ENCODE results near the gene ZFPL1. TPM values are rescaled to one million over a fixed set of nuclear protein-coding genes. Genes with fewer than 3 reads are reported as not detected.

ZFPL1 gene
- total RNA-seq, 3 donors from 2014 or later, result 36.3 to 50.6 (median 42.6) TPM

DNA sequence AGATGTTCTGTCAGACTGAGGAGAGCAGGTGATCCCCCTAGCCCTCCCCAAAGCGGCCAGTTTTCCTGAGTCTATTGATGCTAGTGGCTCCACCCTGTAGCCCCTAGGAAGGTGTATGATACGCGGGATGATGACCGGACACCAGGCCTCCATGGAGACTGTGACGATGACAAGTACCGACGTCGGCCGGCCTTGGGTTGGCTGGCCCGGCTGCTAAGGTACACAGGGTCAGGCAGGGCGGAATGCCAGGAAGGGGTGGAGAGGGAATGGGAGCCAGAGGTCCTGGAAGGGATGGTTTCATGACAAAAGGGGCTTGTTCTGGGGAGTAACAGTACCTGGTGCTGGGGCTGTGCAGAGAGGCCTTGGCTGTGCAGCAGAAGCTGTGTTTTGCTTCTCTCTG, 3.2 kb downstream of the ZFPL1 start:
- Histone ChIP-seq H3K36me3 (ENCODE audit: low read depth) (peaks cover 11% of the 10 kb centered on the region), H3K4me3 (no peak overlapping the region), H3K9me3 (no peaks in the 10 kb centered on the region), H3K4me1 (ENCODE audit: low read depth) (peaks cover 16% of the 10 kb centered on the region)
- no peak for DNase-seq
- intact Hi-C loops (cut with DNase I, micrococcal nuclease), result no loop called here
- ATAC-seq, result no peak
- TF ChIP-seq, protein P1, sequence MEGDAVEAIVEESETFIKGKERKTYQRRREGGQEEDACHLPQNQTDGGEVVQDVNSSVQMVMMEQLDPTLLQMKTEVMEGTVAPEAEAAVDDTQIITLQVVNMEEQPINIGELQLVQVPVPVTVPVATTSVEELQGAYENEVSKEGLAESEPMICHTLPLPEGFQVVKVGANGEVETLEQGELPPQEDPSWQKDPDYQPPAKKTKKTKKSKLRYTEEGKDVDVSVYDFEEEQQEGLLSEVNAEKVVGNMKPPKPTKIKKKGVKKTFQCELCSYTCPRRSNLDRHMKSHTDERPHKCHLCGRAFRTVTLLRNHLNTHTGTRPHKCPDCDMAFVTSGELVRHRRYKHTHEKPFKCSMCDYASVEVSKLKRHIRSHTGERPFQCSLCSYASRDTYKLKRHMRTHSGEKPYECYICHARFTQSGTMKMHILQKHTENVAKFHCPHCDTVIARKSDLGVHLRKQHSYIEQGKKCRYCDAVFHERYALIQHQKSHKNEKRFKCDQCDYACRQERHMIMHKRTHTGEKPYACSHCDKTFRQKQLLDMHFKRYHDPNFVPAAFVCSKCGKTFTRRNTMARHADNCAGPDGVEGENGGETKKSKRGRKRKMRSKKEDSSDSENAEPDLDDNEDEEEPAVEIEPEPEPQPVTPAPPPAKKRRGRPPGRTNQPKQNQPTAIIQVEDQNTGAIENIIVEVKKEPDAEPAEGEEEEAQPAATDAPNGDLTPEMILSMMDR (IDR thresholded peaks at IDR 0.05), result no peak

DNA sequence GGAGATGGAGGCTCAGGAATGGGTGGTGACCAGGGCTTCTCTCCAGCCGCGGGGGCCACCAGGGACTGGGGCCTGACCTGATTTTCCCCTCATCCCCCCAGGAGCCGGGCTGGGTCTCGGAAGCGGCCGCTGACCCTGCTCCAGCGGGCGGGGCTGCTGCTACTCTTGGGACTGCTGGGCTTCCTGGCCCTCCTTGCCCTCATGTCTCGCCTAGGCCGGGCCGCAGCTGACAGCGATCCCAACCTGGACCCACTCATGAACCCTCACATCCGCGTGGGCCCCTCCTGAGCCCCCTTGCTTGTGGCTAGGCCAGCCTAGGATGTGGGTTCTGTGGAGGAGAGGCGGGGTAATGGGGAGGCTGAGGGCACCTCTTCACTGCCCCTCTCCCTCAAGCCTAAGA, 3.8 kb downstream of the ZFPL1 start:
- no peak overlapping the region for H3K4me3 ChIP-seq
- no peaks in the 10 kb centered on the region for H3K9me3 ChIP-seq
- intact Hi-C loops (cut with DNase I, micrococcal nuclease), result no loop called here
- TF ChIP-seq, protein P1 (IDR thresholded peaks at IDR 0.05), result no peak
- peaks cover 16% of the 10 kb centered on the region for H3K4me1 ChIP-seq (ENCODE audit: low read depth)
- peaks cover 11% of the 10 kb centered on the region for H3K36me3 ChIP-seq (ENCODE audit: low read depth)
- DNase-seq, result no peak
- ATAC-seq, result no peak

DNA sequence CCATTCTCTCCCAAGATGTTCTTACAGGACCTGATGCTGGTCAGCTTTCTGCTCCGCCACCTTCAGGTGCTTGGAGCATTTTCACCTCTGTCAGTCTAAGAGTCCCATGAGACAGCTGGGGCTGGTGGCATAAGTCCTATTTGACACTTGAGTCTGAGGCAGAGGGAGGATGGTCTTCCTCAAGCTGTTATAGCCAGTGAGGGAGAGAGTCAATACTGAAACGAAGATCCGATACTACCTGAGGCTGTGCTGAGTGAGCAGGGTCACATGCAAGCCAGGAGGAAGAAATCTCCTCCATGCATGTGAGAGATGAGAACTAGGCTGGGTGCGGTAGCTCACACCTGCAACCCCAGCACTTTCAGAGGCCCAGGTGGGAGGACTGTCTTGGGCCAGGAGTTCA, 5.6 kb downstream of the ZFPL1 start:
- DNase-seq (no peak), ATAC-seq (no peak)
- Histone ChIP-seq H3K9me3 (no peaks in the 10 kb centered on the region), H3K36me3 (ENCODE audit: low read depth) (peaks cover 11% of the 10 kb centered on the region), H3K4me1 (ENCODE audit: low read depth) (peaks cover 8% of the 10 kb centered on the region), H3K4me3 (no peak overlapping the region)
- TF ChIP-seq, protein P1 (IDR thresholded peaks at IDR 0.05), result no peak
- intact Hi-C loops (cut with DNase I, micrococcal nuclease), result no loop called here

DNA sequence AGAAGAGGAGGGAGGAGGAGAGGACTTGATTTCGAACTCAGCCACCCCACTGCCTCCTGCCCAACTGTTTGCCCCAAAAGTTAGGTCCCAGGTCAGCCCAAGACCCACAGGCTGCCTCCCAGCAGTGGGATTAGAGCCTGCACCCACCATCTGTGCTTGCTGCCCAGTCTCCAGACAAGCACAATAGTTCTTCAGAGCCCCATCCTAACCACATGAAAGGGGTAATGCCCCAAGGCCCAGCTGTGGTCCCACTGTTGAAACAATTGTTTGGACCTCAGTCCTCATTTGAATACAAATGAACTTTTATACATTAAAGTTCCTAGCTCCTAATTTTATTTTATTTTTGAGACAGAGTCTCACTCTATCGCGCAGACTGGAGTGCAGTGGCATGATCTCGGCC, 6.6 kb downstream of the ZFPL1 start:
- no peak overlapping the region for H3K4me3 ChIP-seq
- peaks cover 11% of the 10 kb centered on the region for H3K36me3 ChIP-seq (ENCODE audit: low read depth)
- intact Hi-C loops (cut with DNase I, micrococcal nuclease), result no loop called here
- DNase-seq, result no peak
- peaks cover 1% of the 10 kb centered on the region for H3K4me1 ChIP-seq (ENCODE audit: low read depth)
- TF ChIP-seq, protein P1 (IDR thresholded peaks at IDR 0.05), result no peak
- ATAC-seq, result no peak
- no peaks in the 10 kb centered on the region for H3K9me3 ChIP-seq

DNA sequence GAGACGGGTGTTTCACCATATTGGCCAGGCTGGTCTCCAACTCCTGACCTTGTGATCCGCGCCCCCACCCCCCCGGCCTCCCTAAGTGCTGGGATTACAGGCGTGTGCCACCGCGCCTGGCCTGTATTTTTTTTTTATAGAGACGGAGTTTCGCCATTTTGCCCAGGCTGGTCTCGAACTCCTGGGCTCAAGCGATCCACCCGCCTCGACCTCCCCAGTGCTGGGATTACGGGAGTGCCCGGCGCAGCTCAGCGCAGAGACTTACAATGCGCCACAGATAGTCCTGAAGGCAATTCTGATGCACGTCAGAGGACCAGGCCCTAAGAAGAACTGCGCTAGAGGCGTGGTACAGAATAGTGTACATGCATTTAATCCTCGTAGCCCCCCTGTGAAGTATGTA, 11.4 kb downstream of the ZFPL1 start:
- ATAC-seq, result no peak
- no peak overlapping the region for H3K4me3 ChIP-seq
- DNase-seq, result no peak
- peaks cover 17% of the 10 kb centered on the region for H3K4me1 ChIP-seq (ENCODE audit: low read depth)
- H3K9me3 ChIP-seq, result no peaks in the 10 kb centered on the region
- H3K36me3 ChIP-seq (ENCODE audit: low read depth), result no peaks in the 10 kb centered on the region
- intact Hi-C loops (cut with DNase I, micrococcal nuclease), result no loop called here
- TF ChIP-seq, protein P1 (IDR thresholded peaks at IDR 0.05), result no peak

Data from mucosa of descending colon (tissue), 3 donors.